ENCODE results near the gene NKX1-1.
"Not testable (repeated sequence)": the region's sequence is repeated elsewhere in the genome, so short reads cannot be mapped to it uniquely, and the experiment has no call there.

The NKX1-1 gene

GRCh38 chr4:1404573-1405253, 1.5 kb downstream of the NKX1-1 start:
- DNase-seq (ENCODE audit: low read depth in 3 of 3), result no peak

- no peak for DNase-seq (ENCODE audit: low read depth in 3 of 3)
These were observed 2.4 kb downstream of the NKX1-1 start for GRCh38 chr4:1403591-1404572.

GRCh38 chr4:1403177-1403583, 3.1 kb downstream of the NKX1-1 start:
- no peak for DNase-seq (ENCODE audit: low read depth in 3 of 3)

GRCh38 chr4:1402516-1403091, 3.6 kb downstream of the NKX1-1 start:
- no peak for DNase-seq (ENCODE audit: low read depth in 3 of 3)

- DNase-seq (ENCODE audit: low read depth in 3 of 3), result no peak
These were observed 4.2 kb downstream of the NKX1-1 start for GRCh38 chr4:1402021-1402515.

- DNase-seq (ENCODE audit: low read depth in 3 of 3), result no peak
These were observed 4.7 kb downstream of the NKX1-1 start for GRCh38 chr4:1401409-1402020.

- no peak for DNase-seq (ENCODE audit: low read depth in 3 of 3)
These were observed 5.3 kb downstream of the NKX1-1 start for GRCh38 chr4:1400831-1401408.

DNA sequence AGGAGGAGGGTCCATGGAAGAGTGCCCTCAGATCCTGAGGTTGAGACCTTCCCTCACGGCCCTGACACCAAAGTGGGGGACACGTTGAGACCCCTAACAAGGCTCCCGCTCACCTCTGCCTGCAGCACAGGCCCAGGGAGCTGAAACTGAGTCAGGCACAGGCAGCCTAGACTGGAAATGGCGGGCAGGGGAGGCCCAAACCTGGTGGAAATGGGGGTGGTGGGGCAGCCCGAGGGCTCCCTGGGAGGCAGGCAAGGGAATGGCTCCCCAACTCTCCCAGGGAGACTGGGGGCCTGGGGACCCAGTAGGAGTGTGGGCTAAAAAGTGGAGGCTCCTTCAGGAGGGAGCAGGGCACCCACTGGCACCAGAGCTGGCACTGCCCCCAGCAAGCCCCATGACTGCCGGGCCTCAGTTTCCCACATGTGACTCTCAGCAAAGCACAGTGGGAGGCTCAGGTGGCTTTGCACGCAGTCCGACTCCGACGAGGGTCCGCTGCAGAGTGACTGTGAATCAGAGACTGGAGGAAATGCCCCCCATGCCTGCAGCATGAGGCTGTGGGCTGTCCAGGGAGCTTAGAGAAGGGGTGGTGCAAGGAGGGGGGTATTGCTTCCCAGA, 5.9 kb downstream of the NKX1-1 start:
- no peak for DNase-seq (ENCODE audit: low read depth in 3 of 3)

DNA sequence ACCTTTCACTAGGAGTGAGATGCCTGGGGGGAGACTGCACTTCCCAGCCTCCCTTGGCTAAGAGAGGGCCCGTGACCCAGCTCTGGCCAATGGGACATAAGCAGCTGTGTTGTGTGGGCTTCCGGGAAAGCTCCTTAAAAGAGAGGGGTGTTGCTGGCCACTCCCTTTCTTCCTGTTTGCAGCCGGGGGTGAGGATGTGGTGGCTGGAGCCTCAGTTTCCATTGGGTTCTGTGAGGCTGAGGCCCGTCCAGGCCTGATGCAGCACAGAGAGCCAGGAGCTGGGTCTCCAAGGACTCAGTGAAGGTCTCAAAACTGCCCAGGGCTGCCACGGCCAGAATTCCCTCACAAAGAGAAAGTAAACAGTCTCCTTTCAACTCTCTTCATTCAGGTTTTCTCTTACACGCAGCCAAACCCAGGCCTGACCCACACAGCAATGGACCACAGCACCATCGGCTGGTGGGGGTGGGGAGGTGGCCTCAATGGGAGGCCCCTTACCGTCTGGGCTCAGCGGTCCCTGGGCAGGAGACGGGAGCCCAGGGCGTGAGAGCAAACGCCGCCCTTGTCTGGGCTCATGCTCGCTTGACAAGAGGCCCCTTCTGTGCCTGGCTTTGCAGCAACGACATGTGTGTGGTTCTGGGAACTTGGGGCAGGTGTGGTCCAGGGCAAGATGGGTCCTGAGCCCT, 6.6 kb downstream of the NKX1-1 start:
- DNase-seq (ENCODE audit: low read depth in 3 of 3), result no peak

- no peak for DNase-seq (ENCODE audit: low read depth in 3 of 3)
These were observed 7.3 kb downstream of the NKX1-1 start for GRCh38 chr4:1398681-1399507.

GRCh38 chr4:1396806-1397455, 9.3 kb downstream of the NKX1-1 start:
- DNase-seq (ENCODE audit: low read depth in 3 of 3), result no peak

DNA sequence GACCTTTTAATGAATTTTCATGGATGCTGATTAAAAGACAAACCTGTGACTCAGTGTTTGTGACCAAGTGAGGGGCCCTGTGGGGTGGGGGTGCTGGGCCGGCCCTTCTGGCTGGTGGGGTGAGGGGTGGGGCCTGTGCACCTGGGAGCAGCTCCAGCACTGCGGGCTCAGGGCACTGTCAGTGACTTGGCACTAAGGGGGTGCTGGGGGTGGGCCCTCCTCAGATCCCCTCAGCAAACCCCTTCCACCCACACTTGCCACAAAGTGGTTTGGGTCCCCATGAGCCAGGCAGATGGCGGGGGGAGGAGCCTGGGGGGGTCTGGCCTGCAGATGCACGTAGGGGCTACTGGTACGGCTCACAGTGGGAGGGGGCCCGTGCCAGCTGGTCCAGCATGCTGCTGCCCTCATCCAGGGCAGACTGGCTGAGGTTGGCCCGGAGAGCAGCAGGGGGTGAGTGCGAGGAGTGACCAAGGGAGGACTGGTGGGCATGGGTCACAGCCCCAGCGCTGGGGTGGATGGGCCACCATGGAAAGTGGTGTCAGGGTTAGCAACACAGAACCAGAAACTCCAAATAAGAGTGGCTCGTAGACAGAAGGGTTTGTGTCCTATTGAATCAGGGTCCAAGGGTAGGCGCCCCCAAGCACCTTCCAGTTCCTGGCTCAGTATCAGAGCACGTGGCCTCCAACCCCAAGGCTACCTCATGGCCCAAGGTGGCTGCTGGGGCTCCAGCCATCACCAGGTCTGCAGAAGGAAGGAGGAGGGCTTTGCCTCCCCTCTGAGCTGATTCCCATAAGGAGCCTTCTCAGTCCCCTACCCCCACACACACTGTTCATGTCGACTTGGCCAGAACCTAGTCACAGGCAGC, 10.1 kb downstream of the NKX1-1 start:
- no peak for DNase-seq (ENCODE audit: low read depth in 3 of 3)

- DNase-seq (ENCODE audit: low read depth in 3 of 3), result not testable (repeated sequence)
These were observed 10.8 kb downstream of the NKX1-1 start for GRCh38 chr4:1395389-1395820.

- not testable (repeated sequence) for DNase-seq (ENCODE audit: low read depth in 3 of 3)
These were observed 11.5 kb downstream of the NKX1-1 start for GRCh38 chr4:1394554-1395388.

- DNase-seq (ENCODE audit: low read depth in 3 of 3), result no peak
These were observed 12.4 kb downstream of the NKX1-1 start for GRCh38 chr4:1393866-1394265.

DNA sequence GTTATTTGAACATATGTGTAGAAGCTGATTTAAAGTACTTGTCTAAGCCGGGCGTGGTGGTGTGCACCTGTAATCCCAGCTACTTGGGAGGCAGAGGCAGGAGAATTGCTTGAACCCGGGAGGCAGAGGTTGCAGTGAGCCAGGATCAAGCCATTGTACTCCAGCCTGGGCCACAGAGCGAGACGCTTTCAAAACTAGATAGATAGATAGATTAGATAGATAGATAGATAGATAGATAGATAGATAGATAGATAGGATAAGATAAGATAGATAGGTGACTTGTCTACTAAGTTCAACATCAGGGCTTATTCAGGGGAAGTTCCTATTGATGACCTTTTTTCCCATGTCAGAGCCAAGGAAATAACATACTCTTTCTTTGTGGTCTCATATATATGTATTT, 12.9 kb downstream of the NKX1-1 start:
- not testable (repeated sequence) for DNase-seq (ENCODE audit: low read depth in 3 of 3)
